HG02884 (cell line): ENCODE measurements around the gene MAPK10.
"Not testable (repeated sequence)": the region's sequence is repeated elsewhere in the genome, so short reads cannot be mapped to it uniquely, and the experiment has no call there.

ENCODE experiments used
- ATAC-seq: cut with Tn5 transposase; IDR thresholded peaks from one replicate; pipeline ENCODE4 v1.9.1; 2021; ENCODE audit warnings: mild to moderate bottlenecking, moderate library complexity; ENCODE audit not compliant: unreplicated experiment

Gene MAPK10

GRCh38 chr4:86117705-86118302 is 242.0 kb downstream of the MAPK10 start:
- no peak for ATAC-seq

GRCh38 chr4:86114563-86114962 is 245.3 kb downstream of the MAPK10 start:
- ATAC-seq, result no peak

- ATAC-seq, result no peak
Observed at GRCh38 chr4:86108834-86109233, 251.0 kb downstream of the MAPK10 start.

GRCh38 chr4:86108137-86108536 is 251.7 kb downstream of the MAPK10 start:
- no peak for ATAC-seq

GRCh38 chr4:86107112-86107511 is 252.7 kb downstream of the MAPK10 start:
- no peak for ATAC-seq

- no peak for ATAC-seq
Observed at GRCh38 chr4:86106475-86106874, 253.4 kb downstream of the MAPK10 start.

- no peak for ATAC-seq
Observed at GRCh38 chr4:86101841-86102240, 258.0 kb downstream of the MAPK10 start.

- ATAC-seq, result no peak
Observed at GRCh38 chr4:86101410-86101809, 258.4 kb downstream of the MAPK10 start.

GRCh38 chr4:86100539-86101215 is 259.2 kb downstream of the MAPK10 start:
- no peak for ATAC-seq

- ATAC-seq, result no peak
Observed at GRCh38 chr4:86099348-86099747, 260.5 kb downstream of the MAPK10 start.

GRCh38 chr4:86098691-86099090 is 261.2 kb downstream of the MAPK10 start:
- no peak for ATAC-seq

- ATAC-seq, result no peak
Observed at GRCh38 chr4:86096373-86096772, 263.5 kb downstream of the MAPK10 start.

GRCh38 chr4:86092684-86093083 is 267.2 kb downstream of the MAPK10 start:
- ATAC-seq, result no peak

GRCh38 chr4:86091201-86091600 is 268.7 kb downstream of the MAPK10 start:
- no peak for ATAC-seq

GRCh38 chr4:86089781-86090323 is 270.0 kb downstream of the MAPK10 start:
- ATAC-seq, result no peak

GRCh38 chr4:86089053-86089452 is 270.8 kb downstream of the MAPK10 start:
- no peak for ATAC-seq

GRCh38 chr4:86075796-86076195 is 284.1 kb downstream of the MAPK10 start:
- not testable (repeated sequence) for ATAC-seq

GRCh38 chr4:86060341-86060740 is 299.5 kb downstream of the MAPK10 start:
- ATAC-seq, result no peak

- no peak for ATAC-seq
Observed at GRCh38 chr4:86058621-86059020, 301.2 kb downstream of the MAPK10 start.

GRCh38 chr4:86055898-86056297 is 304.0 kb downstream of the MAPK10 start:
- ATAC-seq, result no peak

- ATAC-seq, result no peak
Observed at GRCh38 chr4:86054286-86055032, 305.4 kb downstream of the MAPK10 start.

- ATAC-seq, result no peak
Observed at GRCh38 chr4:86050496-86050895, 309.4 kb downstream of the MAPK10 start.
